HG03159 (cell line): Measurements from ENCODE around the gene PAQR5.
"Not testable (repeated sequence)": the region's sequence is repeated elsewhere in the genome, so short reads cannot be mapped to it uniquely, and the experiment has no call there.

Experiments
- ATAC-seq: cut with Tn5 transposase; IDR thresholded peaks from one replicate; pipeline ENCODE4 v1.9.1; 2021; ENCODE audit warnings: mild to moderate bottlenecking, moderate library complexity; ENCODE audit not compliant: unreplicated experiment

Gene PAQR5

GRCh38 chr15:69298697-69299441 is at the start of gene PAQR5:
Gene PAQR5, plus strand, starts transcription at chr15:69298912. Its CDS starts 61,169 bp downstream, at chr15:69360081.
- ATAC-seq = no peak

- ATAC-seq = no peak
Observed at GRCh38 chr15:69253156-69253555, 45.6 kb upstream of the PAQR5 start.

- ATAC-seq = no peak
Observed at GRCh38 chr15:69265347-69265955, 33.3 kb upstream of the PAQR5 start.

GRCh38 chr15:69271217-69271616 is 27.5 kb upstream of the PAQR5 start:
- ATAC-seq = no peak

GRCh38 chr15:69272139-69272538 is 26.6 kb upstream of the PAQR5 start:
- ATAC-seq = no peak

- ATAC-seq = no peak
Observed at GRCh38 chr15:69272891-69273290, 25.8 kb upstream of the PAQR5 start.

GRCh38 chr15:69275074-69275670 is 23.5 kb upstream of the PAQR5 start:
- ATAC-seq = no peak

- ATAC-seq = no peak
Observed at GRCh38 chr15:69275933-69276560, 22.7 kb upstream of the PAQR5 start.

GRCh38 chr15:69277316-69277715 is 21.4 kb upstream of the PAQR5 start:
- ATAC-seq = no peak

- ATAC-seq = no peak
Observed at GRCh38 chr15:69279636-69280035, 19.1 kb upstream of the PAQR5 start.

- ATAC-seq = no peak
Observed at GRCh38 chr15:69280783-69281182, 17.9 kb upstream of the PAQR5 start.

GRCh38 chr15:69282104-69282743 is 16.5 kb upstream of the PAQR5 start:
- no peak for ATAC-seq

GRCh38 chr15:69285834-69286233 is 12.9 kb upstream of the PAQR5 start:
- ATAC-seq = no peak

GRCh38 chr15:69288011-69288410 is 10.7 kb upstream of the PAQR5 start:
- ATAC-seq = no peak

- no peak for ATAC-seq
Observed at GRCh38 chr15:69288531-69289341, 10.0 kb upstream of the PAQR5 start.

- no peak for ATAC-seq
Observed at GRCh38 chr15:69289342-69290146, 9.2 kb upstream of the PAQR5 start.

- no peak for ATAC-seq
Observed at GRCh38 chr15:69290346-69291164, 8.2 kb upstream of the PAQR5 start.

GRCh38 chr15:69291651-69292050 is 7.1 kb upstream of the PAQR5 start:
- ATAC-seq = not testable (repeated sequence)
